ENCODE data around the gene ATP5MC3. TPM values are rescaled to one million over a fixed set of nuclear protein-coding genes. Genes with fewer than 3 reads are reported as not detected.

ATP5MC3 gene
- total RNA-seq, 1 experiment from 2014 or later: 299 TPM

DNA sequence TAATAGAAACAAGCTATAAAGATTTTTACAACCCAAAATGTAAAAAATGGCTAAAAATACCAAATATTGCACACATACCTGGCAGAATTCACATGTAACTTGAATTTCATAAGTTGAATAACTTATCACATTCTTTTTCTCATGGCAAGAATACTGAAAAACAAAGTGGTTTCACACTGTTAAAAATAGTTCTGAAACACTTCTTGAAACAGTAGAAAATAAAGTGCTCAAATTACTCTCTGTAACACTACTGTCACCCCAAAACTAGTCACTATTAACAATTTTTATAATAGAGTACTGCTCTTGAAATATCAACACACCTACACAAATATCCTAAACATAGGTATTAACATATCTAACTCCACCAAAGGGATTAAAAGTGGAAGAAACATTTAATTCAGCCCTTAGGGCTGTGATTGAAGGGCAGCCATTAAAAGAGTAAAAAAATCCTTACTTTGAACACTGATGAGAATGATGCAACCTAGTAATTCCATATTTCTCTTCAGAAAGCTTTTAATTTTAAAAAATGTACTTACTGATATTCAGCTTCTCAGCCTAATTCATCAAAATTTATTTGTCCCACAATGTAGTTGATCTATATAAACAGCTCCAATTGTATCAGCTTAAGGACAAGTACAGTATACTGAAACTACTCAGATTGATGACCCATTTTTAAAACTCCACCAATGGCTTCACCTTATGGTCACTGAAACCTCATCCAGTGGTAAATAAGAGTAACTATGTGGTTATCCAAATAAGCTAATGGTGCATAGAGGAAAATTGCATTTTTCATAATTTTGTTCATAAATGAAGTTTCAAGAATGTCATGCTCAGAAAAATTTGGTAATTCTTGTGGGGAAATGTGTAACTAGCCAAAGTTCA lies 44.9 kb downstream of the ATP5MC3 start:
- Mint-ChIP-seq H3K27me3 (ENCODE audit: insufficient read depth, unreplicated experiment) (no peaks in the 10 kb centered on the region), H3K4me1 (ENCODE audit: low read depth, unreplicated experiment) (peaks cover 20% of the 10 kb centered on the region), H3K36me3 (ENCODE audit: insufficient read depth, unreplicated experiment) (peaks cover 22% of the 10 kb centered on the region), H3K4me3 (ENCODE audit: unreplicated experiment) (no peak overlapping the region), H3K9me3 (ENCODE audit: unreplicated experiment) (no peaks in the 10 kb centered on the region), H3K27ac (ENCODE audit: unreplicated experiment) (no peak overlapping the region)
- CTCF ChIA-PET: no interaction called here
- no peaks in the 10 kb centered on the region for H3K36me3 ChIP-seq (ENCODE audit: control insufficient read depth, insufficient read depth, low read length)
- BruUV-seq (replicated peaks): no TSS peak
- no peaks in the 10 kb centered on the region for H3K27me3 ChIP-seq (replicated peaks; ENCODE audit: control insufficient read depth, insufficient read depth, low read length)
- no peak overlapping the region for H3K4me3 ChIP-seq (ENCODE audit: low read depth, low read length)
- no peaks in the 10 kb centered on the region for H3K4me1 ChIP-seq
- no peak for DNase-seq
- no peaks in the 10 kb centered on the region for H3K9me3 ChIP-seq
- POLR2A ChIA-PET: no interaction called here
- intact Hi-C loops (cut with micrococcal nuclease; ENCODE audit: unreplicated experiment): no loop called here
- TF ChIP-seq, protein P1, sequence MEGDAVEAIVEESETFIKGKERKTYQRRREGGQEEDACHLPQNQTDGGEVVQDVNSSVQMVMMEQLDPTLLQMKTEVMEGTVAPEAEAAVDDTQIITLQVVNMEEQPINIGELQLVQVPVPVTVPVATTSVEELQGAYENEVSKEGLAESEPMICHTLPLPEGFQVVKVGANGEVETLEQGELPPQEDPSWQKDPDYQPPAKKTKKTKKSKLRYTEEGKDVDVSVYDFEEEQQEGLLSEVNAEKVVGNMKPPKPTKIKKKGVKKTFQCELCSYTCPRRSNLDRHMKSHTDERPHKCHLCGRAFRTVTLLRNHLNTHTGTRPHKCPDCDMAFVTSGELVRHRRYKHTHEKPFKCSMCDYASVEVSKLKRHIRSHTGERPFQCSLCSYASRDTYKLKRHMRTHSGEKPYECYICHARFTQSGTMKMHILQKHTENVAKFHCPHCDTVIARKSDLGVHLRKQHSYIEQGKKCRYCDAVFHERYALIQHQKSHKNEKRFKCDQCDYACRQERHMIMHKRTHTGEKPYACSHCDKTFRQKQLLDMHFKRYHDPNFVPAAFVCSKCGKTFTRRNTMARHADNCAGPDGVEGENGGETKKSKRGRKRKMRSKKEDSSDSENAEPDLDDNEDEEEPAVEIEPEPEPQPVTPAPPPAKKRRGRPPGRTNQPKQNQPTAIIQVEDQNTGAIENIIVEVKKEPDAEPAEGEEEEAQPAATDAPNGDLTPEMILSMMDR (IDR thresholded peaks at IDR 0.05; ENCODE audit: insufficient read depth in 1 of 2, low read depth in 1 of 2, low read length in 1 of 2, severe bottlenecking in 1 of 2, unreplicated experiment in 1 of 2): no peak

DNA sequence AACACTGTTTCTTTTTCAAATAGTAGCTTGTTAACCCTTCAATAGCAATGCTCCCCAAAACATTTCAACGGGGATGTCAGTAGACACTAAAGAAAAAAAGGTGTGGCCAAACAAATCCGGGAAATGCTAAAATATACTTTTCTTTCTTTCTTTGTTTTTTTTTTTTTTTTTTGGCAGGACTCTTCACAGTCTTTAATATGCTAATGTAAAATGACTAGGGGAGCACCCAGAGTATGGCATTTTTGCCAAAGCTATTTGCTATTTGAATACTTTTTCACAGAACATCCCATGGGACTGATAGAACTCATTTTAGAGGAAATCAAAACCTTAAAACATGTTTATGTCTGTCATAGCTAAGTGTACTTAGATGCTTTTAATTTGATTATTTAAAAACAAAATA lies 45.6 kb downstream of the ATP5MC3 start:
- Mint-ChIP-seq H3K4me1 (ENCODE audit: low read depth, unreplicated experiment) (peaks cover 20% of the 10 kb centered on the region), H3K36me3 (ENCODE audit: insufficient read depth, unreplicated experiment) (peaks cover 22% of the 10 kb centered on the region), H3K4me3 (ENCODE audit: unreplicated experiment) (no peak overlapping the region), H3K27ac (ENCODE audit: unreplicated experiment) (no peak overlapping the region), H3K27me3 (ENCODE audit: insufficient read depth, unreplicated experiment) (no peaks in the 10 kb centered on the region), H3K9me3 (ENCODE audit: unreplicated experiment) (no peaks in the 10 kb centered on the region)
- Histone ChIP-seq H3K36me3 (ENCODE audit: control insufficient read depth, insufficient read depth, low read length) (no peaks in the 10 kb centered on the region), H3K4me1 (no peaks in the 10 kb centered on the region), H3K4me3 (ENCODE audit: low read depth, low read length) (no peak overlapping the region), H3K9me3 (no peaks in the 10 kb centered on the region), H3K27me3 (replicated peaks; ENCODE audit: control insufficient read depth, insufficient read depth, low read length) (no peaks in the 10 kb centered on the region)
- intact Hi-C loops (cut with micrococcal nuclease; ENCODE audit: unreplicated experiment): no loop called here
- ChIA-PET CTCF (no interaction called here), POLR2A (no interaction called here)
- TF ChIP-seq, protein P1 (IDR thresholded peaks at IDR 0.05; ENCODE audit: insufficient read depth in 1 of 2, low read depth in 1 of 2, low read length in 1 of 2, severe bottlenecking in 1 of 2, unreplicated experiment in 1 of 2): no peak
- no peak for DNase-seq
- BruUV-seq (replicated peaks): no TSS peak

DNA sequence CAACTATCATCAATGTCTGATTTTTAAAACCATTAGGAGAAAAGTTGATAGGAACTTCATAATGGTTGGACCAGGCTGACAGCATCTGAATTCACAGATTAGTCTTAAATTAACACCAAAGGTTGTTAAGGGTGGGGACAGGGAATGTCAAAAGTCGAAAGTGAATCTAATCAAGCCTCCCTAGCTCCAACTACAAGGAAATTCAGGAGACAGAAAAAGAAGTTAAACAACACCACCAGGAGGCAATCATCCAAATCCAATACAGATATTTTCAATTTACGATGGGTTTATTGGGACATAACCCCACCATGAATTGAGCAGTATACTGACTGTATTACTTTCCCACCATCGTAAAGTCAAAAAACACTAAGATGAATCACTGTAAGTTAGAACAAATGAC lies 46.3 kb downstream of the ATP5MC3 start:
- no peaks in the 10 kb centered on the region for H3K9me3 Mint-ChIP-seq (ENCODE audit: unreplicated experiment)
- no peak for DNase-seq
- peaks cover 22% of the 10 kb centered on the region for H3K36me3 Mint-ChIP-seq (ENCODE audit: insufficient read depth, unreplicated experiment)
- no peak overlapping the region for H3K4me3 Mint-ChIP-seq (ENCODE audit: unreplicated experiment)
- no TSS peak for BruUV-seq (replicated peaks)
- peaks cover 20% of the 10 kb centered on the region for H3K4me1 Mint-ChIP-seq (ENCODE audit: low read depth, unreplicated experiment)
- Histone ChIP-seq H3K27me3 (replicated peaks; ENCODE audit: control insufficient read depth, insufficient read depth, low read length) (no peaks in the 10 kb centered on the region), H3K4me1 (no peaks in the 10 kb centered on the region), H3K36me3 (ENCODE audit: control insufficient read depth, insufficient read depth, low read length) (no peaks in the 10 kb centered on the region), H3K9me3 (no peaks in the 10 kb centered on the region), H3K4me3 (ENCODE audit: low read depth, low read length) (no peak overlapping the region)
- intact Hi-C loops (cut with micrococcal nuclease; ENCODE audit: unreplicated experiment): no loop called here
- no peak overlapping the region for H3K27ac Mint-ChIP-seq (ENCODE audit: unreplicated experiment)
- ChIA-PET POLR2A (no interaction called here), CTCF (no interaction called here)
- H3K27me3 Mint-ChIP-seq (ENCODE audit: insufficient read depth, unreplicated experiment): no peaks in the 10 kb centered on the region
- TF ChIP-seq, protein P1 (IDR thresholded peaks at IDR 0.05; ENCODE audit: insufficient read depth in 1 of 2, low read depth in 1 of 2, low read length in 1 of 2, severe bottlenecking in 1 of 2, unreplicated experiment in 1 of 2): no peak

All from Caco-2 (cell line).